Omental fat pad (tissue), 4 donors: Measurements from ENCODE around the gene UBAP1L. TPM values are rescaled to one million over a fixed set of nuclear protein-coding genes. Genes with fewer than 3 reads are reported as not detected.

ENCODE experiments used
- ATAC-seq: fragments of 150-250 bp; one replicate; pipeline ENCODE4 v1.9.1; 2016; ENCODE audit warnings: mild to moderate bottlenecking, moderate library complexity; ENCODE audit not compliant: low FRiP score
- DNase-seq: peaks from one replicate; pipeline ENCODE4 v3.0.0-alpha.2; 2019; ENCODE audit warnings: low spot score
- total RNA-seq, 4 donors: library from RNA; depleted of rRNA; stranded (reverse); fragments of >200 nt; gene quantifications; one replicate each; pipeline ENCODE4 v1.1.0, GENCODE V29; 2016
- TF ChIP-seq, protein P1 (sequence below), 3 donors: fragments of 450-650 bp; IDR thresholded peaks; one replicate each; pipeline ENCODE4 v1.5.1; 2016 to 2017; ENCODE audit warnings: antibody characterized with exemption in 3 of 3, mild to moderate bottlenecking in 3 of 3, moderate library complexity in 2 of 3

Gene UBAP1L
- total RNA-seq, 4 donors from 2014 or later = 2.9 to 5.6 (median 4.6) TPM

DNA sequence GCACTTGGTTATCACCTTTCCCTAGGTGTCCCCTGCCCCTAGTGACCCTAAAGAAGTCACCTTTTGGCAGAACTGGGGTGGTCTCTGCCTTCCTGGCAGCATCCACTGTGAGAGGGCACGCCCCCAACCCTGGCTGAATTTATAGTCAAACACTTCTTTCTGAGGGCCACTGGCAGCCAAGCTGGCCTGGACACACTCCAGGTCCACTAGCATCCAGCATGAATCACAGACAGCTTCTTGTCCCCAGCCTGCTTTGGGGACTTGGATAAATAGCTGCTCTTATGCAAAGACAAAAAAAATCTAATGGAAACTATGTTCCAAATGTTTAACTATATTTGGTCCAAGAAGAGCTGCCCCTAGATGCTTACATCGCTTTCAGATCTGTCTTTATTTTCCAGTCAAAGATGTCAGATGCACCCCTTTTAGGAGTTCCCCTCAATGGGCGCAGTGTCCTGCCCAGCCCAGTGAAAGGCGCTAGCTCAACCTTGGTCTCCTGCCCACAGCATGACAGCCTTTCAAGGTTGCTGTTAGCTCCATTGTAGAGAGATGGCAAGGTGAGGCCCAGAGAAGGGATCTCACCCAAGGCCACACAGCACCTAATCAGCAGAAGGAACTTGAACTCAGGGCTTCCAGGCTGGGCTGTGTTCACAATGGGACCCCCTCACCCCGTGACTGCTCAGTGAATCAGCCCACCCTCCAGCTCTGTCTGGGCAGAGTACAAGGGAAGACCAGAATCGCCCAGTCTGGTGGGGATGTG lies 54.2 kb downstream of the UBAP1L start:
- ATAC-seq = no peak
- DNase-seq = no peak

DNA sequence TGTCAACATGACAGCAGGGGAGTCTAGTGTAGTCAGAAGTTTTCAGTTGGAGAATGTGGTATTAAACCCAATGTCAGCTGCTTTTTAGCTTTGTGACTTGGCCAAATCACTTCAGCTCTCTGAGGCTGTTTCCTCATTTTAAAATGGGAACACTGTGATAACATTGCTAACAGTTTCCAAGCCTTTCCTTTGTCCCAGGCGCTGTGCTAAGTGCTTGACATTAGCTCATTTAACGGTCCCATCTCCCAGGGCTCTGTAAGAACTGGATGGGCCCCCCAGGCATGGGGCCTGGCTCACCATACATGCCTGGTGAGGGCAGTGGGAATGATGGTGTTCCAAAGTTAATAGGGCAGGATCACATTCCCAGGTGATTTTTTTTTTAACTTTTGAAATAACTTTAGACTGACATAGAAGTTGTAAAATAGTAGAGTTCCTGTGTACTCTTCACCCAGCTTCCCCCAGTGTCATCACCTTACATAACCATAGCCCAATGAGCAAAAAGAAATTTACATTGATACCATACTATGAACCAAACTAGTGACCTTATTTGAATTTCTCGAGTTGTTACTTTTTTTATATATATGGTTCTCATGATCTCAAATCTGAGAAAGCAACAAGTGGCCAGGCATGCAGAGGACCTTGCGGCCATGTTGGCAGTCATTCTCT lies 54.9 kb downstream of the UBAP1L start:
- ATAC-seq (no peak), DNase-seq (no peak)
- TF ChIP-seq, protein P1, sequence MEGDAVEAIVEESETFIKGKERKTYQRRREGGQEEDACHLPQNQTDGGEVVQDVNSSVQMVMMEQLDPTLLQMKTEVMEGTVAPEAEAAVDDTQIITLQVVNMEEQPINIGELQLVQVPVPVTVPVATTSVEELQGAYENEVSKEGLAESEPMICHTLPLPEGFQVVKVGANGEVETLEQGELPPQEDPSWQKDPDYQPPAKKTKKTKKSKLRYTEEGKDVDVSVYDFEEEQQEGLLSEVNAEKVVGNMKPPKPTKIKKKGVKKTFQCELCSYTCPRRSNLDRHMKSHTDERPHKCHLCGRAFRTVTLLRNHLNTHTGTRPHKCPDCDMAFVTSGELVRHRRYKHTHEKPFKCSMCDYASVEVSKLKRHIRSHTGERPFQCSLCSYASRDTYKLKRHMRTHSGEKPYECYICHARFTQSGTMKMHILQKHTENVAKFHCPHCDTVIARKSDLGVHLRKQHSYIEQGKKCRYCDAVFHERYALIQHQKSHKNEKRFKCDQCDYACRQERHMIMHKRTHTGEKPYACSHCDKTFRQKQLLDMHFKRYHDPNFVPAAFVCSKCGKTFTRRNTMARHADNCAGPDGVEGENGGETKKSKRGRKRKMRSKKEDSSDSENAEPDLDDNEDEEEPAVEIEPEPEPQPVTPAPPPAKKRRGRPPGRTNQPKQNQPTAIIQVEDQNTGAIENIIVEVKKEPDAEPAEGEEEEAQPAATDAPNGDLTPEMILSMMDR (IDR thresholded peaks at IDR 0.05) = no peak

More for the DNA sequence above, 54.2 kb downstream of the UBAP1L start:
- TF ChIP-seq, protein P1 (IDR thresholded peaks at IDR 0.05) = no peak

DNA sequence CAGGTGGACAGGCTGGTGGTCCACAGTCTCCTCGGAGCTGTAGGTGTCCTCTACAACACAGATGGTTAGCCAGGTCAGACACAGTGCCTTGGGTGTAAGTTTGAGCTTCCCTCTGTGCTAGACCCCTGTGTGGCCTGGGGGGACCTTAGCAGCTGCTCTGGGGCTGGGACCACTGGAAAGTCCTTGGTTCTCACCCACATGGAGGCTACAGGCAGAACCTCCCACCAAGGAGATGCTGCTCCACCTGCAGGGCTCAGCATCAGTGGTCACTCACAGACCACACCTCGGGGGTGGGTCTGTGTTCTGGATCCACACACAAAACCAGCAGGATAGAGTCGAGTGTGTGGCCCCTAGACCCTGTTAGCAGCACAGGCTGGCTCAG lies 55.6 kb downstream of the UBAP1L start:
- TF ChIP-seq, protein P1 (IDR thresholded peaks at IDR 0.05) = no peak
- DNase-seq = no peak
- ATAC-seq = no peak

DNA sequence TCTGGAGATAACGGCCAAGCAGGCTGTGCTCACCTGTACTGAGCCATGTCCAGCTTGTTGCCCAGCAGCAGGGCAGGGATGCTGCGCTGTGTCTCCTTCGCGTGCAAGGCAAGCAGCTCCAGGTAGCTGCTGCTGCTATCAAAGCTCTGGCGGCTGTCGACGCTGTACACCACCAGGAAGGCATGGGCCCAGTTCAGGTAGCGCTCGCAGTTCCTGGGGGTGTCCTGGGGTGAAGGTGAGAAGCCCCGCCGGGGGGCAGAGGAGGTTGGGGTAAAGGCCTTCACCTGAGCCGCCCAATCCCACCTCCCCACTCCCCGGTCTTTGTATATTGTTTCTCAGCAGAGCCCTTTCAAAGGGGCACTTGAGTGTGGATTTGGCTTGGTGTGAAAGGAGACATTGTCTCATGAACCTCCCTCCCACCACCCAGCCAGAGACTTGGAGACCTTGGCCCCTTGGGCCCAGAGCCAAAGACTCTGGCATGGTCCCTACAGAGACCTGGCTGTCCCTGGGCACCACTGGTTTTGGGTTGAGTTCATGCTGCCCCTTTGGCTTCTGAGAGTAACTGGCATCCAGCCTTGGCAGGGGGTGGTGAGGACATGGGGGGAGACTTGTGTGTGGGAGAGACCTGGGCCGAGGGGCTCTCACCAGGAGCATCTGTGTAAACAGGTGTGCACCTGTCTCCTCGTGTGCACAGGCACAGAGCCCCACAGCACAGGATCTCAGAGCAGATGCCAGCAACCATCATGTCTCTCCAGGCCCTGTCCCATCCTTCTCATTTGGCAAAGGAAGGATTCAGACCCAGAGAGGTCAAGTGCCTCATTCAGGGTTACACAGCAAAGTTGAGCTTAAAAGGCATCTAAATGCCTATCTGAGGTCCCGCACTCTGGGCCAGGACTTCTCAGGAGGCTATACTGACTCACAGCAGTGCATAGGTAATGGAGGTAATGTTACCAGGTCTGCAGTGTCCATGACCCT lies 56.3 kb downstream of the UBAP1L start:
- TF ChIP-seq, protein P1 (IDR thresholded peaks at IDR 0.05) = no peak
- DNase-seq (no peak), ATAC-seq (no peak)

DNA sequence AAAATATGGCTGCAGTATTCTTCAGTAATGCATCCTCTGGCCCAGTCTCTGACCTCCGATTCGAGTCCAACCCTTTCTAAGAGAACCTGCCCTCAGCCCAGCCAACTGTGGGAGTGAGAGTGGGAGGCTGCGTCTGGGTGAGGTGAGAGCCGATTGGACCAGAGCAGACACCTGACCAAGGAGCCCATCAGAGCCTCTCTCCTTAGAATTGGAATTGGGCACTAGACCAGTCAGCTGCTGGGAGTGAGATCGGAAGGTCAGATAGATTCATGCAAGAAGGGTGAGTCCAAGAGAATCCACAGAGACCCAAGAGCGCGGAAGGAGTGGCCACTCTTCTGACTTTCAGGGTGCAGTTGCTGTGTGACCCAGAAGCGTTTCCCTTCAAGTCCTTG lies 57.5 kb downstream of the UBAP1L start:
- no peak for ATAC-seq
- DNase-seq = no peak
- TF ChIP-seq, protein P1 (IDR thresholded peaks at IDR 0.05) = no peak

DNA sequence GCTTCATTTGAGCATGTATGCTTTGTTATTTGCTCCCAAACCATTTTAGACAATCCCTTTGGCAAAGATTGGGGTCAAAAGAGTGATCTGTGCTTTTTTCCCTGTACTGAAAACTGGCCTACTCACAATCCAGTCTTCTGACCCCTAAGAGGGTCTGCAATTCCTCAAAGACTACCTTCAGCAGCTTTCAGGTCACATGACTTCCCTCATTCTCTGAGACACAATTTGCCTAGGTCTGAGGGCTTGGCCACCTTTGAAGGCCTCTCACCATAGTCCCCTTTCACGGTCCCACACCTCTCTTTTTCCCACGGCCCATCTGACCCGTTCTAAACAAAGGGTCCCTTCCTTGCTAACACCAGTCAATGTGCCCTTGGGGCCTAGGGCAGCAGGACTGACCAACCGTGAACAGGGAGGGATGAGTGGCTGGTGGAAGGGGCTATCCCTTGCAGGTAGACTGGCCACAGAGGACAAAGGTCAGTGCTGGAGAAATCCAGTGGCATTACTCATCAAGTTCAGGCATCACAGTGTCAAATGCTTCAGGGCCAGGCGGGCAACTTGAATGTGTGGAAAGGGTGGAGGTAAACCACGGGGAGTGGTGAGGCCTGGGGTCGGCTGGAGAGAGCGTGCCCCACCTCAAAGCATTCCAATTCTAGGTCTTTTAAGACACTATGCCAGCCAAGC lies 58.0 kb downstream of the UBAP1L start:
- TF ChIP-seq, protein P1 (IDR thresholded peaks at IDR 0.05) = no peak
- ATAC-seq = no peak
- no peak for DNase-seq
